SK-N-SH (cell line): Measurements from ENCODE around the gene LCN2.

ENCODE experiments used
- CHD2 ChIP-seq: fragments of 150-350 bp; IDR thresholded peaks from 2 replicates; pipeline ENCODE4 v1.6.1; 2018; ENCODE audit warnings: low read length; ENCODE audit not compliant: partially characterized antibody
- CTCF ChIP-seq: fragments of 200-600 bp; sonication (generic); IDR thresholded peaks from 2 replicates; pipeline ENCODE4 v1.6.1; 2017; ENCODE audit warnings: antibody characterized with exemption, mild to moderate bottlenecking, moderate library complexity
- EP300 ChIP-seq, 2 experiments: IDR thresholded peaks; 2 replicates each; pipeline versions ENCODE4 v1.4.0 to v1.6.1; 2012; ENCODE audit warnings: borderline replicate concordance in 1 of 2, low read depth in 1 of 2, low read length in 1 of 2
- EZH2phosphoT487 ChIP-seq: fragments of 200-600 bp; sonication (generic); IDR thresholded peaks from 2 replicates; pipeline ENCODE4 v1.6.1; 2017; ENCODE audit warnings: low read depth, mixed run types, mild to moderate bottlenecking, antibody characterized with exemption, moderate library complexity, borderline replicate concordance
- GABPA ChIP-seq: IDR thresholded peaks from 2 replicates; pipeline ENCODE4 v1.4.0; 2012; ENCODE audit warnings: low read depth, mild to moderate bottlenecking
- IRF3 ChIP-seq: fragments of 150-350 bp; IDR thresholded peaks from 2 replicates; pipeline ENCODE4 v1.6.1; 2016; ENCODE audit warnings: mild to moderate bottlenecking, low read depth, low read length
- POLR2AphosphoS5 ChIP-seq: IDR thresholded peaks from 2 replicates; pipeline ENCODE4 v1.6.1; 2012; ENCODE audit warnings: low read depth, low read length
- REST ChIP-seq: IDR thresholded peaks from 2 replicates; pipeline ENCODE4 v1.6.1; 2012; ENCODE audit warnings: mild to moderate bottlenecking, low read depth, low read length, moderate library complexity
- SIN3A ChIP-seq: IDR thresholded peaks from 2 replicates; pipeline ENCODE4 v1.6.1; 2012; ENCODE audit warnings: low read depth, mild to moderate bottlenecking, low read length, moderate library complexity, borderline replicate concordance
- TAF1 ChIP-seq: IDR thresholded peaks from 2 replicates; pipeline ENCODE4 v1.6.1; 2012; ENCODE audit warnings: low read depth, mild to moderate bottlenecking, low read length, moderate library complexity, borderline replicate concordance
- TCF12 ChIP-seq: IDR thresholded peaks from 2 replicates; pipeline ENCODE4 v1.4.0; 2012
- USF2 ChIP-seq: fragments of 150-350 bp; IDR thresholded peaks from 2 replicates; pipeline ENCODE4 v1.6.1; 2017; ENCODE audit warnings: antibody characterized with exemption, low read length, low read depth, borderline replicate concordance
- YY1 ChIP-seq: IDR thresholded peaks from 2 replicates; pipeline ENCODE4 v1.4.0; 2012; ENCODE audit warnings: low read depth, mild to moderate bottlenecking
- TF ChIP-seq, protein P1 (sequence below): IDR thresholded peaks from 2 replicates; pipeline ENCODE4 v1.4.0; 2012; ENCODE audit warnings: low read depth

DNA sequence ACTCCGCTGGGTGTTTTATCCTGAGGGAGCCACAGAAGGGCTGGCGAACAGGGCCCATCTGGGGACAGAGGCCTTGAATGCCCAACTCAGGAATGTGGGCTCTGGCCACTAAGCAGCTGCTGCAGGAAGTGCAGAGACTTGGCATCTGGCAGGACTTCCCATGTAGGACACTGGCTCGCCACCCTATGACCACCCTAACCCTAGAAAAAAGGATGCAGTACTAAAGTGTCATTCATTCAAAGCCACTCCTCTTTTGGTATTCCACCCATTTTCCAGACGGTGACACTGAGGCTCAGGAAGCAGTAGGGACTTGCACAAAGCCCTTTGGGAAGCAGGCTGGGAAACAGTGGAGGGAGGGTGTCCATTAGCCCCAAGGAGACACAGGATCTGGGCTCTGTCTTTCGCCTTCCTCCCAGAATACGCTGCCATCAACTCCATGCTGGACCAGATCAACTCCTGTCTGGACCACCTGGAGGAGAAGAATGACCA is 13.8 kb downstream of the LCN2 start:
- TF ChIP-seq CTCF (no peak), IRF3 (no peak), USF2 (no peak), POLR2AphosphoS5 (no peak), GABPA (no peak), TAF1 (no peak), YY1 (no peak), SIN3A (no peak), CHD2 (no peak), TCF12 (no peak), EP300 (IDR thresholded peaks at IDR 0.05; ENCODE audit: borderline replicate concordance in 1 of 2, low read depth in 1 of 2, low read length in 1 of 2) (no peak), REST (no peak), EZH2phosphoT487 (no peak)
- TF ChIP-seq, protein P1, sequence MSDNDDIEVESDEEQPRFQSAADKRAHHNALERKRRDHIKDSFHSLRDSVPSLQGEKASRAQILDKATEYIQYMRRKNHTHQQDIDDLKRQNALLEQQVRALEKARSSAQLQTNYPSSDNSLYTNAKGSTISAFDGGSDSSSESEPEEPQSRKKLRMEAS, result no peak
